ENCODE measurements around the gene SHB. TPM values are rescaled to one million over a fixed set of nuclear protein-coding genes. Genes with fewer than 3 reads are reported as not detected.

The SHB gene
- total RNA-seq, 4 donors from 2014 or later, result 9.7 to 17.5 (median 14.2) TPM

GRCh38 chr9:38039090-38039906 lies 29.7 kb downstream of the SHB start:
- no peak for ATAC-seq
- TF ChIP-seq EP300 (IDR thresholded peaks at IDR 0.05) (no peak), POLR2AphosphoS5 (IDR thresholded peaks at IDR 0.05) (no peak), CTCF (IDR thresholded peaks at IDR 0.05) (no peak), POLR2A (IDR thresholded peaks at IDR 0.05) (no peak)
- WGBS, 2 donors (ENCODE audit: low coverage in 1 of 2), result 34 to 54% methylated on average over 2 to 4 of the region's 16 CpGs
- Histone ChIP-seq H3K27me3 (no peaks in the 10 kb centered on the region), H3K4me1 (peaks cover 0 to 59% (median 16%) of the 10 kb centered on the region in 3 donors), H3K36me3 (no peaks in the 10 kb centered on the region), H3K27ac (peak overlapping the region in 2 of 4 donors; percentile 13 to 16), H3K4me3 (no peak overlapping the region), H3K9me3 (no peaks in the 10 kb centered on the region)

GRCh38 chr9:38038307-38039089 lies 30.5 kb downstream of the SHB start:
- no peaks in the 10 kb centered on the region for H3K9me3 ChIP-seq

GRCh38 chr9:38037981-38038306 lies 31.1 kb downstream of the SHB start:
- ATAC-seq, result no peak
- no peaks in the 10 kb centered on the region for H3K9me3 ChIP-seq
- H3K27ac ChIP-seq, result peak overlapping the region in 1 of 4 donors; percentile 19
- peaks cover 0 to 51% (median 16%) of the 10 kb centered on the region in 3 donors for H3K4me1 ChIP-seq
- no peaks in the 10 kb centered on the region for H3K36me3 ChIP-seq
- WGBS, 2 donors (ENCODE audit: low coverage in 1 of 2), result 50 to 60% methylated on average over 1 of the region's 5 CpGs
- no peak for TF ChIP-seq CTCF (IDR thresholded peaks at IDR 0.05)
- no peak for TF ChIP-seq POLR2AphosphoS5 (IDR thresholded peaks at IDR 0.05)
- no peak for TF ChIP-seq POLR2A (IDR thresholded peaks at IDR 0.05)
- no peak for TF ChIP-seq EP300 (IDR thresholded peaks at IDR 0.05)
- H3K27me3 ChIP-seq, result no peaks in the 10 kb centered on the region
- H3K4me3 ChIP-seq, result no peak overlapping the region

More at GRCh38 chr9:38038307-38039089, 30.5 kb downstream of the SHB start:
- peaks cover 0 to 53% (median 16%) of the 10 kb centered on the region in 3 donors for H3K4me1 ChIP-seq
- H3K27ac ChIP-seq, result peak overlapping the region in 1 of 4 donors; percentile 19
- 56% methylated on average over 9 to 11 of the region's 15 CpGs for WGBS, 2 donors (ENCODE audit: low coverage in 1 of 2)
- no peaks in the 10 kb centered on the region for H3K36me3 ChIP-seq
- H3K27me3 ChIP-seq, result no peaks in the 10 kb centered on the region
- ATAC-seq, result no peak
- no peak overlapping the region for H3K4me3 ChIP-seq
- TF ChIP-seq EP300 (IDR thresholded peaks at IDR 0.05) (no peak), CTCF (IDR thresholded peaks at IDR 0.05) (no peak), POLR2A (IDR thresholded peaks at IDR 0.05) (no peak), POLR2AphosphoS5 (IDR thresholded peaks at IDR 0.05) (no peak)

GRCh38 chr9:38036359-38037084 lies 32.5 kb downstream of the SHB start:
- Histone ChIP-seq H3K9me3 (no peaks in the 10 kb centered on the region), H3K4me3 (no peak overlapping the region), H3K36me3 (no peaks in the 10 kb centered on the region), H3K4me1 (peaks cover 0 to 52% (median 25%) of the 10 kb centered on the region in 3 donors), H3K27ac (no peak overlapping the region), H3K27me3 (no peaks in the 10 kb centered on the region)
- 50 to 81% methylated on average over 4 to 5 of the region's 12 CpGs for WGBS, 2 donors (ENCODE audit: low coverage in 1 of 2)
- no peak for ATAC-seq
- TF ChIP-seq POLR2AphosphoS5 (IDR thresholded peaks at IDR 0.05) (no peak), POLR2A (IDR thresholded peaks at IDR 0.05) (no peak), EP300 (IDR thresholded peaks at IDR 0.05) (no peak), CTCF (IDR thresholded peaks at IDR 0.05) (no peak)
